Stimulated activated CD4-positive, alpha-beta T cell treated with anti-CD3 and anti-CD28 coated beads, Interleukin-15, amount 100 ng/mL, for 1 hour (primary cell): ENCODE measurements around the gene SHQ1.
"Not testable (repeated sequence)": the region's sequence is repeated elsewhere in the genome, so short reads cannot be mapped to it uniquely, and the experiment has no call there.

Source experiments
- DNase-seq, 2 donors: peaks; one replicate each; pipeline ENCODE4 v3.0.0-alpha.2; 2020; ENCODE audit warnings: low read depth in 1 of 2, low spot score in 1 of 2

The SHQ1 gene

GRCh38 chr3:72722930-72723726 lies 125.1 kb downstream of the SHQ1 start:
- no peak for DNase-seq

- DNase-seq: no peak
Observed at GRCh38 chr3:72721683-72722381, 126.4 kb downstream of the SHQ1 start.

- no peak for DNase-seq
Observed at GRCh38 chr3:72720566-72720965, 127.7 kb downstream of the SHQ1 start.

- no peak for DNase-seq
Observed at GRCh38 chr3:72719137-72719536, 129.1 kb downstream of the SHQ1 start.

- DNase-seq: not testable (repeated sequence)
Observed at GRCh38 chr3:72714135-72714534, 134.1 kb downstream of the SHQ1 start.

- DNase-seq: not testable (repeated sequence)
Observed at GRCh38 chr3:72710471-72710870, 137.8 kb downstream of the SHQ1 start.

GRCh38 chr3:72708441-72708840 lies 139.8 kb downstream of the SHQ1 start:
- DNase-seq: no peak

- DNase-seq: no peak
Observed at GRCh38 chr3:72702997-72703396, 145.2 kb downstream of the SHQ1 start.

- DNase-seq: no peak
Observed at GRCh38 chr3:72702390-72702789, 145.9 kb downstream of the SHQ1 start.

- no peak for DNase-seq
Observed at GRCh38 chr3:72700106-72700505, 148.1 kb downstream of the SHQ1 start.

GRCh38 chr3:72699631-72700030 lies 148.6 kb downstream of the SHQ1 start:
- no peak for DNase-seq
